DOHH2 (cell line): ENCODE measurements around the gene ADCY1.

ENCODE experiments used
- EZH2phosphoT487 ChIP-seq: fragments of 200-600 bp; sonication (generic); IDR thresholded peaks from 2 replicates; pipeline ENCODE4 v1.6.1; 2017; ENCODE audit warnings: borderline replicate concordance, mild to moderate bottlenecking, antibody characterized with exemption, low read length, moderate library complexity, mixed read lengths
- TF ChIP-seq, protein P1 (sequence below): fragments of 200-600 bp; sonication (generic); IDR thresholded peaks from one replicate; pipeline ENCODE4 v1.5.1; 2014; ENCODE audit warnings: antibody characterized with exemption, mild to moderate bottlenecking, low read depth, low read length; ENCODE audit not compliant: poor library complexity, severe bottlenecking

DNA sequence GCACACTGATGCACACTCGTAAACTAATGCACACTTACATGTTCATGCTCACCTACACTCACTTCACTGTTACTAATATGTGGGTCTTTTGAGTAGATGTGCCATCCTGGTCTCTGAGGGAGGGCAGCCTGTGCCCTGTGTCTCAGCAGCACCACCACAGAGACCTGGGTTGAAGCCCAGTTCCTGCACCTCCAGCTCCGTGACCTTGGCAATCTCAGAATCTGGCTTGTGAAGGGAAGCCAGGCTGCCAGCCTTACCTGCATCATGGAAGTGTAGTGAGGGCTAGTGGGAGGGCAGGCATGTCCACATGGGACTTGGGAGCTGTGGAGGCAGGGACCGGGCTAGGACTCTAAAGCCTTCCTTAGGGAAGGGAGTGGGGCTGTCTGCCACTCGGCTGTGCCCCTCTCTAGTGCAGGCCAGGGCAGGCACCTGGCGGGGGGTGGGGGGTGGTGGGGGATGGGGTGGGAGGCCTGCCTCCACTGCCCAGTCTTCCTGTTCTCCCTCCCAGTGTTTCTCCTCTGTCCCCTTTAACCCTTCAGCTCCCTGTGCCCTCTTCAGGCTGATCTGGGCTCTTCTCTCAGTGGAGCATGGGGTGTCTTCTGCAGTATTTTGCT lies 8.1 kb downstream of the ADCY1 start:
- TF ChIP-seq, protein P1, sequence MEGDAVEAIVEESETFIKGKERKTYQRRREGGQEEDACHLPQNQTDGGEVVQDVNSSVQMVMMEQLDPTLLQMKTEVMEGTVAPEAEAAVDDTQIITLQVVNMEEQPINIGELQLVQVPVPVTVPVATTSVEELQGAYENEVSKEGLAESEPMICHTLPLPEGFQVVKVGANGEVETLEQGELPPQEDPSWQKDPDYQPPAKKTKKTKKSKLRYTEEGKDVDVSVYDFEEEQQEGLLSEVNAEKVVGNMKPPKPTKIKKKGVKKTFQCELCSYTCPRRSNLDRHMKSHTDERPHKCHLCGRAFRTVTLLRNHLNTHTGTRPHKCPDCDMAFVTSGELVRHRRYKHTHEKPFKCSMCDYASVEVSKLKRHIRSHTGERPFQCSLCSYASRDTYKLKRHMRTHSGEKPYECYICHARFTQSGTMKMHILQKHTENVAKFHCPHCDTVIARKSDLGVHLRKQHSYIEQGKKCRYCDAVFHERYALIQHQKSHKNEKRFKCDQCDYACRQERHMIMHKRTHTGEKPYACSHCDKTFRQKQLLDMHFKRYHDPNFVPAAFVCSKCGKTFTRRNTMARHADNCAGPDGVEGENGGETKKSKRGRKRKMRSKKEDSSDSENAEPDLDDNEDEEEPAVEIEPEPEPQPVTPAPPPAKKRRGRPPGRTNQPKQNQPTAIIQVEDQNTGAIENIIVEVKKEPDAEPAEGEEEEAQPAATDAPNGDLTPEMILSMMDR = no peak
- TF ChIP-seq EZH2phosphoT487 = no peak
